Measurements from ENCODE around the gene ERBB4. TPM values are rescaled to one million over a fixed set of nuclear protein-coding genes. Genes with fewer than 3 reads are reported as not detected.

ERBB4 gene
- total RNA-seq, 1 experiment from 2014 or later, result 40.6 TPM

DNA sequence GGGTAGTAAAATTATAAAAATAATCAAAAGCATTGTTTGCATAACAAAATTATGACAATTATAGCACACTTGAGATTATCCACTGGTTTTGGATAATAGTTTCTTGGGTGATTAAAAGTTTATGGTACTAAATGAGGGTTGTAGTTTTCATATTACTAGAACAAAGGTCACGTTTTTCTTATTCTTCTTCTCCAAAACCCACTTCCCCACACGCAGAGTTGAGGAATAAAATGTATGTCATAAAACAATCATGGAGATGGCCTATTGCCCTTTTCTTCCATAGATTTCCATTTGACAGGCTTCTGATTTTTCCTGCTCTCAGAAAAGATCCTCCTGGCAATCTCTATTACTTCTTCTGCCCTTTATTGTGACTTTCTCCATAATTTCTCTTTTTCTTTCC, 863.9 kb downstream of the ERBB4 start:
- intact Hi-C loops (cut with micrococcal nuclease; ENCODE audit: unreplicated experiment), result no loop called here
- TF ChIP-seq, protein P1, sequence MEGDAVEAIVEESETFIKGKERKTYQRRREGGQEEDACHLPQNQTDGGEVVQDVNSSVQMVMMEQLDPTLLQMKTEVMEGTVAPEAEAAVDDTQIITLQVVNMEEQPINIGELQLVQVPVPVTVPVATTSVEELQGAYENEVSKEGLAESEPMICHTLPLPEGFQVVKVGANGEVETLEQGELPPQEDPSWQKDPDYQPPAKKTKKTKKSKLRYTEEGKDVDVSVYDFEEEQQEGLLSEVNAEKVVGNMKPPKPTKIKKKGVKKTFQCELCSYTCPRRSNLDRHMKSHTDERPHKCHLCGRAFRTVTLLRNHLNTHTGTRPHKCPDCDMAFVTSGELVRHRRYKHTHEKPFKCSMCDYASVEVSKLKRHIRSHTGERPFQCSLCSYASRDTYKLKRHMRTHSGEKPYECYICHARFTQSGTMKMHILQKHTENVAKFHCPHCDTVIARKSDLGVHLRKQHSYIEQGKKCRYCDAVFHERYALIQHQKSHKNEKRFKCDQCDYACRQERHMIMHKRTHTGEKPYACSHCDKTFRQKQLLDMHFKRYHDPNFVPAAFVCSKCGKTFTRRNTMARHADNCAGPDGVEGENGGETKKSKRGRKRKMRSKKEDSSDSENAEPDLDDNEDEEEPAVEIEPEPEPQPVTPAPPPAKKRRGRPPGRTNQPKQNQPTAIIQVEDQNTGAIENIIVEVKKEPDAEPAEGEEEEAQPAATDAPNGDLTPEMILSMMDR (conservative IDR thresholded peaks at IDR 0.05; ENCODE audit: low read depth, low read length), result no peak
- no peak for TF ChIP-seq EZH2 (IDR thresholded peaks at IDR 0.05; ENCODE audit: borderline replicate concordance, low read depth, low read length, poor library complexity, severe bottlenecking)
- Histone ChIP-seq H3K9me3 (ENCODE audit: low read depth, low read length, poor library complexity, severe bottlenecking) (no peaks in the 10 kb centered on the region), H3K4me1 (ENCODE audit: insufficient read depth, low read length, poor library complexity, severe bottlenecking) (no peaks in the 10 kb centered on the region), H3K27ac (ENCODE audit: low read depth, low read length, poor library complexity, severe bottlenecking) (no peak overlapping the region), H3K27me3 (replicated peaks; ENCODE audit: insufficient read depth, low read depth, low read length, poor library complexity) (no peaks in the 10 kb centered on the region), H3K36me3 (ENCODE audit: insufficient read depth, low read length, poor library complexity, severe bottlenecking) (no peaks in the 10 kb centered on the region), H3K4me3 (ENCODE audit: low read depth, low read length, poor library complexity, severe bottlenecking) (no peak overlapping the region)
- no peak for DNase-seq (ENCODE audit: low spot score)
- CTCF ChIA-PET, result no interaction called here
- no TSS peak for BruUV-seq (replicated peaks)
- POLR2A ChIA-PET (ENCODE audit: low non-redundant PET), result no interaction called here

DNA sequence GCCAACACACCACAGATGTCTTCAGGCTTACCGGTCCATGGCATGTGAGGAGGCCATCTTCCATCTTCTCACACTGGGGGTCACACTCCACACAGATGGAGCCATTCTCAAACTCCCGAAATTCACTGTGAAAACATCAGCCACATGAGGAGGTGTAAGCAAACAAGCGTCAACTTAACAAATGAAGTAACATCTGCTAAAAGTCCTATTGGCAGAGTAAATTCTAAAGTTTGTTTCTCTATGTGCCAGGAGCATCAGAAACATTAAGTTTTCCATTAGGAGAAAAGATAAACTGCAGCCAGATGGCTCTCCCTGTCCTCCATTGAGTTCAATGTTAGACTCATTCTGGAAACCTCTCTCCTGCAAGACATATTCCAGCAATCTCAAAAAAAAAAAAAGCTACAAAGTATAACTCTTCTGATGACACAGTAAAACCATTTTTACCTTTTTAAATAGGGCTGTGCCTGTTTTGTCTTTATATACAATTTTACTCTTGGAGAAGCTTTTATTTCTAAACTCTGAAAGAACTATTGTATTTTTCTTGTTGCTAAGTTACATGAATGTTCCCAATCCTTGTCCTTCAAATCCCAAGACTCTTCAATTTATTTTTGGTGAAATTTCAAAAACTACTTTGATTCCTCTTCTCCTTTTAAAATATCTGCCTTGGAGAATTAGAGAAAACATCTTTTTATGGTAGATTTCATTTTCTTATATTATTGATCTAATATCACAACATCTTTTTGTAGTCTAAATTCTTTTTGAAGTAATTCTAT, 865.3 kb downstream of the ERBB4 start:
- ChIA-PET CTCF (no interaction called here), POLR2A (ENCODE audit: low non-redundant PET) (no interaction called here)
- Histone ChIP-seq H3K27ac (ENCODE audit: low read depth, low read length, poor library complexity, severe bottlenecking) (no peak overlapping the region), H3K4me1 (ENCODE audit: insufficient read depth, low read length, poor library complexity, severe bottlenecking) (no peaks in the 10 kb centered on the region), H3K4me3 (ENCODE audit: low read depth, low read length, poor library complexity, severe bottlenecking) (no peak overlapping the region), H3K36me3 (ENCODE audit: insufficient read depth, low read length, poor library complexity, severe bottlenecking) (no peaks in the 10 kb centered on the region), H3K9me3 (ENCODE audit: low read depth, low read length, poor library complexity, severe bottlenecking) (no peaks in the 10 kb centered on the region), H3K27me3 (replicated peaks; ENCODE audit: insufficient read depth, low read depth, low read length, poor library complexity) (no peaks in the 10 kb centered on the region)
- DNase-seq (ENCODE audit: low spot score), result no peak
- intact Hi-C loops (cut with micrococcal nuclease; ENCODE audit: unreplicated experiment), result no loop called here
- no TSS peak for BruUV-seq (replicated peaks)
- TF ChIP-seq, protein P1 (conservative IDR thresholded peaks at IDR 0.05; ENCODE audit: low read depth, low read length), result no peak
- TF ChIP-seq EZH2 (IDR thresholded peaks at IDR 0.05; ENCODE audit: borderline replicate concordance, low read depth, low read length, poor library complexity, severe bottlenecking), result no peak

DNA sequence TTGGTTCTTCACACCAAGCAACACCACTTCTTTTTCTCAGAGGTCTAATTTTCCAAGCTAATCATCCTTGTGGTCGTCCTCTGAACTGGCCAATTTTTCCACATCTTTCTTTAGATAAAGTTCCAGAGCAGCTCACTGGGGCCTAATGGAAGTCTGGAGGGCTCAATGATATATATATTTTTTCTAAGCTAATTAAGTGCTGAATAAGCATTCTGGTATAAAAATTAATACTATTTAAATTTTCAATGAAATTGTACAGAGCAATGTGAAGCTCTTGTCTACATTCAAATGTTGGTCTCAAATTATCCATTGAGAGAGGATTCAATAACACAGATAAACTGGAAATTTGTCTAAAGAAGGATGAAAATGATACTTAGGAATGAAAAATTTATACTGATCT, 866.6 kb downstream of the ERBB4 start:
- no peak for DNase-seq (ENCODE audit: low spot score)
- POLR2A ChIA-PET (ENCODE audit: low non-redundant PET), result no interaction called here
- Histone ChIP-seq H3K27me3 (replicated peaks; ENCODE audit: insufficient read depth, low read depth, low read length, poor library complexity) (no peaks in the 10 kb centered on the region), H3K4me3 (ENCODE audit: low read depth, low read length, poor library complexity, severe bottlenecking) (no peak overlapping the region), H3K4me1 (ENCODE audit: insufficient read depth, low read length, poor library complexity, severe bottlenecking) (no peaks in the 10 kb centered on the region), H3K36me3 (ENCODE audit: insufficient read depth, low read length, poor library complexity, severe bottlenecking) (no peaks in the 10 kb centered on the region), H3K27ac (ENCODE audit: low read depth, low read length, poor library complexity, severe bottlenecking) (no peak overlapping the region), H3K9me3 (ENCODE audit: low read depth, low read length, poor library complexity, severe bottlenecking) (no peaks in the 10 kb centered on the region)
- TF ChIP-seq, protein P1 (conservative IDR thresholded peaks at IDR 0.05; ENCODE audit: low read depth, low read length), result no peak
- no peak for TF ChIP-seq EZH2 (IDR thresholded peaks at IDR 0.05; ENCODE audit: borderline replicate concordance, low read depth, low read length, poor library complexity, severe bottlenecking)
- BruUV-seq (replicated peaks), result no TSS peak
- CTCF ChIA-PET, result no interaction called here
- intact Hi-C loops (cut with micrococcal nuclease; ENCODE audit: unreplicated experiment), result no loop called here
